ENCODE results near the gene TEX29. TPM values are rescaled to one million over a fixed set of nuclear protein-coding genes. Genes with fewer than 3 reads are reported as not detected.

Gene TEX29
- polyA plus RNA-seq, 1 of the 3 experiments (the other 2 are of a cell fraction) = 0.18 TPM

DNA sequence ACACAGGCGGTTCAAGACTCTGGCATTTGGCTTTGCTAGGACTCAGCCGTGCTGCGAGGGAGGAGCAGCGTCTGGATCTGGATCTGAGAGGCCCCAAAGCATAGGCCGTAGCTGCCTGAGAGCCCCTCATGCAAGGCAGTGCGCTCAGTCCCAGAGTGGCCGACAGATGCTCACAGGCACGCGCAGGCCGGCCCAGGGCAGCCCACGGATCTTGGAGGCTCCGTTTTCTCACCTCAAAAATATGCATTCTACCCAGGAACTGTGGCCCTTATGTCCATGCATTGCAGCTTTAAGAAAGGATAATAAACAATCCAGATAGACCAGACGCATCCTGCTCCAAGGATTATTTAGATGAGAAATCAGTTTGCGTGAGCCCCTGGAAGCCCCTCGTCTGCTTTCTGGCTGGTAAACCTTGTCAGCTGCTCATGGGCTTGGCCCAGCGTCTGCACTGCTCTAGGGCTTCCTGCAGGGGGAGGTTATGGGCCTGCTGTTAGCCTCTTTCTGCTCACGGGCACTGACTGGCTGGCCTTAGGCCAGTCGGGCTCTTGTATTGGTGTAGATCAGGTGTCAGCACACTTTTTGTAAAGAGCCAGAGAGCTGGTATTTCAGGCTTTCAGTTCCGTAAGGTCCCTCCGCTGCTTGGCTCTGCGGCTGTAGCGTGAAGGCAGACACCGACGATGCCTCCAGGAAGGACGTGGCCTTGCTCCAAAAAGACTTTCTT is 24.2 kb downstream of the TEX29 start (continued):
- TF ChIP-seq, protein P1, sequence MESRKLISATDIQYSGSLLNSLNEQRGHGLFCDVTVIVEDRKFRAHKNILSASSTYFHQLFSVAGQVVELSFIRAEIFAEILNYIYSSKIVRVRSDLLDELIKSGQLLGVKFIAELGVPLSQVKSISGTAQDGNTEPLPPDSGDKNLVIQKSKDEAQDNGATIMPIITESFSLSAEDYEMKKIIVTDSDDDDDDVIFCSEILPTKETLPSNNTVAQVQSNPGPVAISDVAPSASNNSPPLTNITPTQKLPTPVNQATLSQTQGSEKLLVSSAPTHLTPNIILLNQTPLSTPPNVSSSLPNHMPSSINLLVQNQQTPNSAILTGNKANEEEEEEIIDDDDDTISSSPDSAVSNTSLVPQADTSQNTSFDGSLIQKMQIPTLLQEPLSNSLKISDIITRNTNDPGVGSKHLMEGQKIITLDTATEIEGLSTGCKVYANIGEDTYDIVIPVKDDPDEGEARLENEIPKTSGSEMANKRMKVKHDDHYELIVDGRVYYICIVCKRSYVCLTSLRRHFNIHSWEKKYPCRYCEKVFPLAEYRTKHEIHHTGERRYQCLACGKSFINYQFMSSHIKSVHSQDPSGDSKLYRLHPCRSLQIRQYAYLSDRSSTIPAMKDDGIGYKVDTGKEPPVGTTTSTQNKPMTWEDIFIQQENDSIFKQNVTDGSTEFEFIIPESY (IDR thresholded peaks at IDR 0.05; ENCODE audit: borderline replicate concordance, low read depth) = no peak
- TF ChIP-seq FOXM1 (IDR thresholded peaks at IDR 0.05; ENCODE audit: low read depth) = no peak
- TF ChIP-seq TAF1 (IDR thresholded peaks at IDR 0.05; ENCODE audit: borderline replicate concordance, low read depth, low read length) = no peak
- TF ChIP-seq CHD2 (IDR thresholded peaks at IDR 0.05; ENCODE audit: low read length, partially characterized antibody) = no peak
- TF ChIP-seq POLR2AphosphoS5 (IDR thresholded peaks at IDR 0.05; ENCODE audit: low read depth, low read length) = no peak
- no peak for TF ChIP-seq MXI1 (IDR thresholded peaks at IDR 0.05; ENCODE audit: low read depth, low read length)
- TF ChIP-seq FOSL2 (IDR thresholded peaks at IDR 0.05; ENCODE audit: borderline replicate concordance, low read depth) = no peak
- TF ChIP-seq TEAD4 (IDR thresholded peaks at IDR 0.05; ENCODE audit: borderline replicate concordance, insufficient read depth) = no peak

DNA sequence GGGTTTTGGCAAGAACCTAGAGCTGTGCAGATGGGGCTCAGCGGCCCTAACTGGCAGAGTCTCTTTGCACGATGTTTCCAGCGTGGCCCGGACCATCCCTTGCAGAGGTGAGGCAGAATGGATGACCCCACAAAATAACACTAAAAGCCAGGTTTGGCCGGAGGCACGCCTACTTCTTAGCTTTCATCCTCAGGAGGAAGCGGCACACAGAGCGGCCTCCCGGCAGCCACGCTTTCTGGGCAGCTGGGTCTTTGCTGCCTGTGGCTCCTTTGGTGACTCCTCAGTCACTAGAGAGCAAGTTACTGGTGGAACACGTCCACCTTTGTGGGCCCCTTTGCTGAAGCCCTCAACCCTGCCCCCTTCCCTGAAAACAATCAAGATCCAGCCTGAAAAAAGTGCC is 25.2 kb downstream of the TEX29 start:
- Histone ChIP-seq H3F3A (replicated peaks; ENCODE audit: insufficient read depth) (no peaks in the 10 kb centered on the region), H3K27ac (ENCODE audit: low read depth in 2 of 2, low read length in 1 of 2) (no peak overlapping the region), H3K79me2 (ENCODE audit: insufficient read depth) (no peaks in the 10 kb centered on the region), H3K4me3 (ENCODE audit: low read depth in 2 of 2, low read length in 1 of 2) (no peak overlapping the region), H3K4me2 (no peak overlapping the region), H4K20me1 (ENCODE audit: insufficient read depth) (no peaks in the 10 kb centered on the region), H3K36me3 (replicated peaks in 1 of 2; ENCODE audit: control insufficient read depth in 1 of 2, insufficient read depth in 2 of 2, low read length in 1 of 2) (no peaks in the 10 kb centered on the region), H3K9me3 (no peaks in the 10 kb centered on the region), H3K9ac (no peak overlapping the region), H3K9me2 (no peaks in the 10 kb centered on the region), H3K4me1 (ENCODE audit: control insufficient read depth in 1 of 2, insufficient read depth in 2 of 2, low read depth in 1 of 2, low read length in 1 of 2) (no peaks in the 10 kb centered on the region), H3K27me3 (ENCODE audit: insufficient read depth) (peaks cover 4% of the 10 kb centered on the region; the same call in 1 of the 2 replicates), H2AFZ (ENCODE audit: low read depth) (no peak overlapping the region)
- WGBS (ENCODE audit: low lambda C conversion rate) = 73% methylated on average over 11 of the region's 11 CpGs
- POLR2A ChIA-PET = no interaction called here
- no peak for DNase-seq
- TF ChIP-seq SIN3A (IDR thresholded peaks at IDR 0.05; ENCODE audit: borderline replicate concordance, low read depth, low read length) (no peak), MXI1 (IDR thresholded peaks at IDR 0.05; ENCODE audit: low read depth, low read length) (no peak), FOSL2 (IDR thresholded peaks at IDR 0.05; ENCODE audit: borderline replicate concordance, low read depth) (no peak), POLR2AphosphoS5 (IDR thresholded peaks at IDR 0.05; ENCODE audit: low read depth, low read length) (no peak), EP300 (IDR thresholded peaks at IDR 0.05; ENCODE audit: borderline replicate concordance in 1 of 2, low read depth in 1 of 2, low read length in 1 of 2) (no peak), YY1 (IDR thresholded peaks at IDR 0.05; ENCODE audit: low read depth) (no peak), FOXM1 (IDR thresholded peaks at IDR 0.05; ENCODE audit: low read depth) (no peak), TAF1 (IDR thresholded peaks at IDR 0.05; ENCODE audit: borderline replicate concordance, low read depth, low read length) (no peak), EZH2phosphoT487 (IDR thresholded peaks at IDR 0.05; ENCODE audit: borderline replicate concordance, low read depth) (no peak), MEF2A (IDR thresholded peaks at IDR 0.05; ENCODE audit: borderline replicate concordance, low read depth) (no peak), RFX5 (IDR thresholded peaks at IDR 0.05; ENCODE audit: low read length) (no peak)
- TF ChIP-seq, protein P2, sequence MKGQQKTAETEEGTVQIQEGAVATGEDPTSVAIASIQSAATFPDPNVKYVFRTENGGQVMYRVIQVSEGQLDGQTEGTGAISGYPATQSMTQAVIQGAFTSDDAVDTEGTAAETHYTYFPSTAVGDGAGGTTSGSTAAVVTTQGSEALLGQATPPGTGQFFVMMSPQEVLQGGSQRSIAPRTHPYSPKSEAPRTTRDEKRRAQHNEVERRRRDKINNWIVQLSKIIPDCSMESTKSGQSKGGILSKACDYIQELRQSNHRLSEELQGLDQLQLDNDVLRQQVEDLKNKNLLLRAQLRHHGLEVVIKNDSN (IDR thresholded peaks at IDR 0.05; ENCODE audit: borderline replicate concordance, low read depth) = no peak
- TF ChIP-seq, protein P3, sequence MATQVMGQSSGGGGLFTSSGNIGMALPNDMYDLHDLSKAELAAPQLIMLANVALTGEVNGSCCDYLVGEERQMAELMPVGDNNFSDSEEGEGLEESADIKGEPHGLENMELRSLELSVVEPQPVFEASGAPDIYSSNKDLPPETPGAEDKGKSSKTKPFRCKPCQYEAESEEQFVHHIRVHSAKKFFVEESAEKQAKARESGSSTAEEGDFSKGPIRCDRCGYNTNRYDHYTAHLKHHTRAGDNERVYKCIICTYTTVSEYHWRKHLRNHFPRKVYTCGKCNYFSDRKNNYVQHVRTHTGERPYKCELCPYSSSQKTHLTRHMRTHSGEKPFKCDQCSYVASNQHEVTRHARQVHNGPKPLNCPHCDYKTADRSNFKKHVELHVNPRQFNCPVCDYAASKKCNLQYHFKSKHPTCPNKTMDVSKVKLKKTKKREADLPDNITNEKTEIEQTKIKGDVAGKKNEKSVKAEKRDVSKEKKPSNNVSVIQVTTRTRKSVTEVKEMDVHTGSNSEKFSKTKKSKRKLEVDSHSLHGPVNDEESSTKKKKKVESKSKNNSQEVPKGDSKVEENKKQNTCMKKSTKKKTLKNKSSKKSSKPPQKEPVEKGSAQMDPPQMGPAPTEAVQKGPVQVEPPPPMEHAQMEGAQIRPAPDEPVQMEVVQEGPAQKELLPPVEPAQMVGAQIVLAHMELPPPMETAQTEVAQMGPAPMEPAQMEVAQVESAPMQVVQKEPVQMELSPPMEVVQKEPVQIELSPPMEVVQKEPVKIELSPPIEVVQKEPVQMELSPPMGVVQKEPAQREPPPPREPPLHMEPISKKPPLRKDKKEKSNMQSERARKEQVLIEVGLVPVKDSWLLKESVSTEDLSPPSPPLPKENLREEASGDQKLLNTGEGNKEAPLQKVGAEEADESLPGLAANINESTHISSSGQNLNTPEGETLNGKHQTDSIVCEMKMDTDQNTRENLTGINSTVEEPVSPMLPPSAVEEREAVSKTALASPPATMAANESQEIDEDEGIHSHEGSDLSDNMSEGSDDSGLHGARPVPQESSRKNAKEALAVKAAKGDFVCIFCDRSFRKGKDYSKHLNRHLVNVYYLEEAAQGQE (IDR thresholded peaks at IDR 0.05; ENCODE audit: low read depth, low read length) = no peak
- TF ChIP-seq, protein P1 (IDR thresholded peaks at IDR 0.05; ENCODE audit: borderline replicate concordance, low read depth) = no peak
- CTCF ChIA-PET = no interaction called here

Data from SK-N-SH (cell line).